CD4-positive, alpha-beta memory T cell (primary cell): Measurements from ENCODE around the gene KIF1C. TPM values are rescaled to one million over a fixed set of nuclear protein-coding genes. Genes with fewer than 3 reads are reported as not detected.

Experiments
- CTCF ChIA-PET: fragments of 350-600 bp; sonication (Branson Sonifier 250); formaldehyde crosslinking; loops from one replicate; lab custom pipeline; 2021; ENCODE audit warnings: inconsistent platforms; ENCODE audit not compliant: partially characterized antibody; lab: Charles Lee
- POLR2A ChIA-PET: fragments of 350-600 bp; sonication (Branson Sonifier 250); formaldehyde crosslinking; loops from one replicate; lab custom pipeline; 2021; ENCODE audit not compliant: partially characterized antibody; lab: Charles Lee
- DNase-seq, 5 donors: peaks; one replicate each; pipeline versions ENCODE4 v3.0.0 to v3.0.0-alpha.2; 2020 to 2022; ENCODE audit warnings: mixed read lengths in 1 of 5
- H3K27ac ChIP-seq: one replicate; pipeline ENCODE4 v1.7.0; 2013; ENCODE audit warnings: low read depth, low read length
- H3K27me3 ChIP-seq: 2 replicates; pipeline ENCODE4 v1.7.0; 2013; ENCODE audit warnings: mild to moderate bottlenecking, low read length, moderate library complexity; ENCODE audit not compliant: insufficient read depth
- H3K36me3 ChIP-seq: 2 replicates; pipeline ENCODE4 v1.7.0; 2013; ENCODE audit warnings: mild to moderate bottlenecking, low read length, moderate library complexity; ENCODE audit not compliant: insufficient read depth
- H3K4me1 ChIP-seq: 2 replicates; pipeline ENCODE4 v1.7.0; 2013; ENCODE audit warnings: mild to moderate bottlenecking, low read length, moderate library complexity; ENCODE audit not compliant: insufficient read depth
- H3K4me3 ChIP-seq, 2 donors: one replicate each; pipeline ENCODE4 v1.7.0; 2013; ENCODE audit warnings: low read length in 2 of 2, mild to moderate bottlenecking in 1 of 2
- H3K9me3 ChIP-seq, 2 donors: one replicate each; pipeline ENCODE4 v1.7.0; 2013; ENCODE audit warnings: low read length in 2 of 2, control low read depth in 1 of 2; ENCODE audit not compliant: control insufficient read depth in 1 of 2
- H3K27ac Mint-ChIP-seq, 7 donors: one replicate each; pipeline ENCODE4 v1.8.0; 2020 to 2021; ENCODE audit warnings: mixed read lengths in 7 of 7, mild to moderate bottlenecking in 6 of 7, inconsistent platforms in 3 of 7, moderate library complexity in 3 of 7
- H3K27me3 Mint-ChIP-seq, 2 donors: one replicate each; pipeline ENCODE4 v1.8.0; 2020 to 2021; ENCODE audit warnings: mixed read lengths in 2 of 2
- H3K36me3 Mint-ChIP-seq, 2 donors: one replicate each; pipeline ENCODE4 v1.8.0; 2020 to 2021; ENCODE audit warnings: mixed read lengths in 2 of 2, inconsistent platforms in 1 of 2, mild to moderate bottlenecking in 1 of 2
- H3K4me1 Mint-ChIP-seq, 4 donors: one replicate each; pipeline ENCODE4 v1.8.0; 2020 to 2021; ENCODE audit warnings: mixed read lengths in 4 of 4, mild to moderate bottlenecking in 1 of 4
- H3K4me3 Mint-ChIP-seq, 8 donors: one replicate each; pipeline ENCODE4 v1.8.0; 2020 to 2021; ENCODE audit warnings: mixed read lengths in 8 of 8, mild to moderate bottlenecking in 7 of 8, moderate library complexity in 6 of 8, inconsistent platforms in 3 of 8
- H3K9me3 Mint-ChIP-seq, 8 donors: one replicate each; pipeline ENCODE4 v1.8.0; 2020 to 2021; ENCODE audit warnings: mixed read lengths in 8 of 8, mild to moderate bottlenecking in 5 of 8, inconsistent platforms in 3 of 8, moderate library complexity in 1 of 8
- intact Hi-C: fragments of 100-400 bp; cut with micrococcal nuclease; formaldehyde crosslinking; loops from one replicate; pipeline ENCODE4 v1.15.1; 2023
- polyA plus RNA-seq, 2 donors: library from polyadenylated mRNA; unstranded; fragments of 300-500 nt; fragmentation: Illumina TruSeq; gene quantifications; one replicate each; pipeline ENCODE4 v1.2.3, GENCODE V29; 2021
- total RNA-seq, 2 experiments: library from RNA; stranded (reverse); gene quantifications; one replicate each; pipeline ENCODE4 v1.2.3, GENCODE V29; 2021

KIF1C gene
- total and polyA plus RNA-seq, 4 experiments from 2014 or later: 1.8 to 36.9 (median 20.3) TPM

DNA sequence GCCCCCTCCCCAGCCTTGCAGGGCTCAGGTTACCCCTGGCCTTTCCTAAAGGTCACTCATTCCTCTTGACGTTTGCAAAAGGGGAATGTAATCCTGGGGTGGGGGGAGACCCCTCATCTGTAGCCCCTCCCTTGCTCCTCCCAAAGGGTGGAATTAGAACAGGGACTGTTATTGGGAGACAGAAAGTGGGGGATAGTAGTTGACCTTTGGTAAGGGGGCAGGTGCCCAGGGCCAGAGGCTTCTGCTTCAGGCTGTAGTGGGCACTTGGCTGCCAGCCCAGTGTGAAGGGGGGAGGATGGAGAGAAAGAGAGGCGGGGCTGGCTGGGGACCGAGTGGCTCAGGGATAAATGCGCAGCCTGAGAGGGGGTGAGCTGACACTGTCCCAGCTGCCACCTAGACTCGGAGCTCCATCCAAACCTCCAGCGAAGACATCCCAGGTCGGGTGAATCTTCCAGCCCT is 47.0 kb upstream of the KIF1C start, which contains the start of gene ENO3:
Gene ENO3 (plus strand): TSS at position 374 of the 459 bp plus-strand sequence. CDS start 711 bp downstream, outside the sequence.
- Histone ChIP-seq H3K27me3 (no peaks in the 10 kb centered on the region), H3K27ac (peak within 1 kb of the TSS; percentile 94), H3K36me3 (peaks cover 15% of the 10 kb centered on the region), H3K4me1 (peaks cover 24% of the 10 kb centered on the region), H3K4me3 (peak within 1 kb of the TSS in 1 of 2 donors; percentile 94), H3K9me3 (no peaks in the 10 kb centered on the region)
- H3K4me1 Mint-ChIP-seq: peaks cover 7 to 48% (median 22%) of the 10 kb centered on the region in 4 donors
- CTCF ChIA-PET: interaction anchor here (1.0 to 3.1 kb wide), 5 partner anchors 10 to 41 kb away, joined by 3 to 11 read pairs (median 8); partner anchors contain the start of genes RNF167 and SPAG7
- H3K36me3 Mint-ChIP-seq: peaks cover 15 to 22% of the 10 kb centered on the region in 2 donors
- DNase-seq: no peak
- H3K9me3 Mint-ChIP-seq: peaks cover 0 to 2% (median 0%) of the 10 kb centered on the region in 8 donors
- POLR2A ChIA-PET: interaction anchor here (0.9 to 25.3 kb wide), 6 partner anchors 11 to 807 kb away, joined by 4 to 973 read pairs (median 6); partner anchors contain the start of genes CAMTA2, CYB5D2, INCA1 and KIF1C
- peak within 1 kb of the TSS; percentile 84 to 93 (median 91) for H3K27ac Mint-ChIP-seq
- intact Hi-C loops: no loop called here
- peak within 1 kb of the TSS; percentile 80 to 87 (median 83) for H3K4me3 Mint-ChIP-seq
- H3K27me3 Mint-ChIP-seq: no peaks in the 10 kb centered on the region

DNA sequence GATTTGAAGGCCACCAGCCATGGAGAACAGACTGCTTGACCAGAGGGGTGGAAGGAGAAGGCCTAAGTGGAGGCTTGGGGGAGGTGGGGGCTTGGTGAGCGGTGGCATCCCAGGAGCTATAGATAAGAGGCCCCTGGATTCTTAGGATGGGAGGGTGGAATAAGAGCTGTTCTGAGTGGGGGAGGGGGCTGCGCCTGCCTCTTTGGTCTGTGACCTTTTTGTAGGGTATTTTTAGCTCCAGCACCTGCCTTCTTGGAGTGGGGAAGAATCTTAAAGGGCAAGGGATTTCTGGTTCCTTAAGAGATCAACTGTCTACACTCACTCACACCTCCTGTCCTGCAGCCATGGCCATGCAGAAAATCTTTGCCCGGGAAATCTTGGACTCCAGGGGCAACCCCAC is 46.3 kb upstream of the KIF1C start:
- H3K9me3 Mint-ChIP-seq: peaks cover 0 to 2% (median 0%) of the 10 kb centered on the region in 8 donors
- Histone ChIP-seq H3K27ac (no peak overlapping the region), H3K27me3 (no peaks in the 10 kb centered on the region), H3K36me3 (peaks cover 10% of the 10 kb centered on the region), H3K9me3 (no peaks in the 10 kb centered on the region), H3K4me3 (no peak overlapping the region), H3K4me1 (peaks cover 17% of the 10 kb centered on the region)
- H3K4me1 Mint-ChIP-seq: peaks cover 6 to 45% (median 20%) of the 10 kb centered on the region in 4 donors
- peak overlapping the region in 7 of 8 donors; percentile 3 to 84 (median 20) for H3K4me3 Mint-ChIP-seq
- intact Hi-C loops: no loop called here
- CTCF ChIA-PET: interaction anchor here (0.6 to 3.1 kb wide), 6 partner anchors 11 to 84 kb away, joined by 3 to 11 read pairs (median 6); partner anchors contain the start of genes RNF167 and SPAG7
- H3K27ac Mint-ChIP-seq: peak overlapping the region in 4 of 7 donors; percentile 37 to 92 (median 56)
- DNase-seq: no peak
- H3K36me3 Mint-ChIP-seq: peaks cover 9 to 16% of the 10 kb centered on the region in 2 donors
- POLR2A ChIA-PET: interaction anchor here (8.0 to 25.3 kb wide), 2 partner anchors 12 to 17 kb away, joined by 215 to 973 read pairs; partner anchors contain the start of genes RNF167, SLC25A11 and SPAG7
- H3K27me3 Mint-ChIP-seq: no peaks in the 10 kb centered on the region

DNA sequence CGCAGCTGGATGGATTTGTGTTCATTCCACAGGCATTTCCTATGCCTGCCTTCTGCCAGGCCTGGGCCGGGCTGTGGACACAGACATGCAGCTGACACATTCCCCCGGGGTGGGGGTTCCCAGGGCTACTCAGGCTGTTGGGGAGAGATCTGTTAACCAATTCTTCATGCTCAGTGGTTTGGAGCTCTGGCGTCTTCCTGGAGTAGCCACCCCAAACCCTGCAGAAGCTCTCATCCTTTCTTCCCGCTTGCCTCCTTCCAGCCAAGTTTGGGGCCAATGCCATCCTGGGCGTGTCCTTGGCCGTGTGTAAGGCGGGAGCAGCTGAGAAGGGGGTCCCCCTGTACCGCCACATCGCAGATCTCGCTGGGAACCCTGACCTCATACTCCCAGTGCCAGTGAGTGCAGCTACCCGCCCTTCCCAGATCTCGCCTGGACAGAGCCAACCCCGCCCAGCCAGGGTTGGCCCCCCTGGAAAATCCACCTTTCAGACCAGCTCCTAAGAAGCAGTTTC is 44.2 kb upstream of the KIF1C start:
- Mint-ChIP-seq H3K4me1 (peaks cover 6 to 36% (median 20%) of the 10 kb centered on the region in 4 donors), H3K36me3 (peaks cover 0 to 8% of the 10 kb centered on the region in 2 donors), H3K27ac (peak overlapping the region in 2 of 7 donors; percentile 29 to 61), H3K27me3 (no peaks in the 10 kb centered on the region), H3K4me3 (no peak overlapping the region), H3K9me3 (peaks cover 0 to 2% (median 0%) of the 10 kb centered on the region in 8 donors)
- Histone ChIP-seq H3K36me3 (no peaks in the 10 kb centered on the region), H3K27ac (no peak overlapping the region), H3K4me3 (no peak overlapping the region), H3K27me3 (no peaks in the 10 kb centered on the region), H3K4me1 (peaks cover 13% of the 10 kb centered on the region), H3K9me3 (no peaks in the 10 kb centered on the region)
- intact Hi-C loops: no loop called here
- no peak for DNase-seq
- POLR2A ChIA-PET: interaction anchor here (0.8 to 25.3 kb wide), 5 partner anchors 9 to 44 kb away, joined by 3 to 973 read pairs (median 7); partner anchors contain the start of genes CAMTA2, RNF167, SLC25A11 and SPAG7
- CTCF ChIA-PET: interaction anchor here (0.6 to 5.1 kb wide), 2 partner anchors 44 to 52 kb away, joined by 3 to 33 read pairs; no protein-coding TSS in a partner anchor

DNA sequence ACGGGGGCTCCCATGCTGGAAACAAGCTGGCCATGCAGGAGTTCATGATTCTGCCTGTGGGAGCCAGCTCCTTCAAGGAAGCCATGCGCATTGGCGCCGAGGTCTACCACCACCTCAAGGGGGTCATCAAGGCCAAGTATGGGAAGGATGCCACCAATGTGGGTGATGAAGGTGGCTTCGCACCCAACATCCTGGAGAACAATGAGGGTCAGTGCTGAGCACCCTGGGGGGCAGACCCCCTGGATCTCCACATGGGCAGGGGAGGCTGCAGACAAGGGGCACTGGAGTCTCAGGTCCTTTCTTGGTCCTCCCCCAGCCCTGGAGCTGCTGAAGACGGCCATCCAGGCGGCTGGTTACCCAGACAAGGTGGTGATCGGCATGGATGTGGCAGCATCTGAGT is 42.7 kb upstream of the KIF1C start:
- no peak for DNase-seq
- H3K4me1 Mint-ChIP-seq: peaks cover 6 to 32% (median 17%) of the 10 kb centered on the region in 4 donors
- no peak overlapping the region for H3K27ac Mint-ChIP-seq
- Histone ChIP-seq H3K27ac (no peak overlapping the region), H3K36me3 (peaks cover 10% of the 10 kb centered on the region), H3K4me3 (no peak overlapping the region), H3K27me3 (no peaks in the 10 kb centered on the region), H3K9me3 (no peaks in the 10 kb centered on the region), H3K4me1 (peaks cover 13% of the 10 kb centered on the region)
- CTCF ChIA-PET: interaction anchor here (0.6 to 5.1 kb wide), 5 partner anchors 12 to 697 kb away, joined by 3 to 33 read pairs (median 5); partner anchors contain the start of genes RNF167, SLC25A11 and SPAG7
- peaks cover 2 to 8% of the 10 kb centered on the region in 2 donors for H3K36me3 Mint-ChIP-seq
- no peak overlapping the region for H3K4me3 Mint-ChIP-seq
- intact Hi-C loops: no loop called here
- H3K9me3 Mint-ChIP-seq: no peaks in the 10 kb centered on the region
- POLR2A ChIA-PET: interaction anchor here (1.2 to 27.9 kb wide), 3 partner anchors 9 to 46 kb away, joined by 3 to 973 read pairs (median 973); partner anchors contain the start of genes ENO3, PFN1, RNF167 and SLC25A11
- no peaks in the 10 kb centered on the region for H3K27me3 Mint-ChIP-seq

DNA sequence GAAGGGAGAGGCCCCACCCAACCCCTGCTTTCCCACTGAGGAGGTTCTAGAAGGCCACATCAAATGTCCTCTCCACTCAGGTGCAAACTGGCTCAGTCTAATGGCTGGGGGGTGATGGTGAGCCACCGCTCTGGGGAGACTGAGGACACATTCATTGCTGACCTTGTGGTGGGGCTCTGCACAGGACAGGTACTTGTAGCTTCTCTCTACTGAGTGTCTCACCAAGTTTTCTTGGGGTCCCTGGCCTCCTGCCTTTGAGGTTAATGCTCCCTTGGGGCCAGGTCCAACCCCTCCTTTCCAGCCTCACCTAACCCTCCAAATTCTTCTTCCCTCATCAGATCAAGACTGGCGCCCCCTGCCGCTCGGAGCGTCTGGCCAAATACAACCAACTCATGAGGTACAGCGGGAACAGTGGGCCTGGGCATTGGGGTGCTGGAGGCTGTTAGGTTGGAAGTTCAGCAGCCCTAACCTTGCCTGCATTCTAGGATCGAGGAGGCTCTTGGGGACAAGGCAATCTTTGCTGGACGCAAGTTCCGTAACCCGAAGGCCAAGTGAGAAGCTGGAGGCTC is 41.2 kb upstream of the KIF1C start:
- Histone ChIP-seq H3K4me3 (no peak overlapping the region), H3K4me1 (no peaks in the 10 kb centered on the region), H3K27me3 (no peaks in the 10 kb centered on the region), H3K36me3 (peaks cover 16% of the 10 kb centered on the region), H3K27ac (no peak overlapping the region), H3K9me3 (no peaks in the 10 kb centered on the region)
- peaks cover 10 to 16% of the 10 kb centered on the region in 2 donors for H3K36me3 Mint-ChIP-seq
- POLR2A ChIA-PET: interaction anchor here (0.9 to 27.9 kb wide), 3 partner anchors 11 to 50 kb away, joined by 3 to 973 read pairs (median 973); partner anchors contain the start of genes ENO3, PFN1, RNF167 and SLC25A11
- H3K27me3 Mint-ChIP-seq: no peaks in the 10 kb centered on the region
- H3K27ac Mint-ChIP-seq: peak overlapping the region in 1 of 7 donors; percentile 50
- CTCF ChIA-PET: interaction anchor here (0.8 to 5.1 kb wide), 5 partner anchors 11 to 53 kb away, joined by 3 to 33 read pairs (median 4); partner anchors contain the start of gene SPAG7
- peak in 2 of 5 donors; percentile 29 to 35 for DNase-seq
- no peaks in the 10 kb centered on the region for H3K9me3 Mint-ChIP-seq
- no peak overlapping the region for H3K4me3 Mint-ChIP-seq
- H3K4me1 Mint-ChIP-seq: peaks cover 4 to 17% (median 10%) of the 10 kb centered on the region in 4 donors
- intact Hi-C loops: loop anchor here (1.0 kb wide), 1 partner anchor 47 kb away; no protein-coding TSS in a partner anchor

DNA sequence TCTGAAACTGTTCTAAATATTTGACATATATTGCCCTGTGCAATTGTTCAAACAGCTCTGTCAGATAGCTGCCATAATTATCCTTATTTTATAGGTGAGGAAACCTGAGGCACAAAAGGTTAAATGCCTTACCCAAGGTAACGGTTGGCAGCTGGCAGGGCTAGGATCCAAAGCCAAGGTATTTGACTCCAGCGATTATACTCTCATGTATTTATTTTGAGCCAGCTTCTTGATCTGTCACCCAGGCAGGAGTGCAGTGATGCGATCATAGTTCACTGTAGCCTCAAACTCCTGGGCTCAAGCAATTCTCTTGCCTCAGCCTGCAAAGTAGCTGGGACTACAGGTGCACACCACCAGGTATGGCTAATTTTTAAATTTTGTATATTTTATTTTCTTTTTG is 39.6 kb upstream of the KIF1C start:
- no peaks in the 10 kb centered on the region for H3K27me3 ChIP-seq

More for the DNA sequence above, 39.6 kb upstream of the KIF1C start:
- Mint-ChIP-seq H3K36me3 (peaks cover 10 to 17% of the 10 kb centered on the region in 2 donors), H3K27me3 (no peaks in the 10 kb centered on the region), H3K9me3 (no peaks in the 10 kb centered on the region), H3K4me3 (no peak overlapping the region), H3K4me1 (peaks cover 4 to 14% (median 10%) of the 10 kb centered on the region in 4 donors), H3K27ac (no peak overlapping the region)
- intact Hi-C loops: no loop called here
- DNase-seq: no peak
- ChIA-PET CTCF (interaction anchor here (1.2 to 5.1 kb wide), 5 partner anchors 9 to 55 kb away, joined by 3 to 33 read pairs (median 5); partner anchors contain the start of genes RNF167, SLC25A11 and SPAG7), POLR2A (interaction anchor here (25.3 to 27.9 kb wide), 2 partner anchors 10 to 12 kb away, joined by 973 read pairs; partner anchors contain the start of genes ENO3, PFN1, RNF167 and SLC25A11)
- Histone ChIP-seq H3K36me3 (peaks cover 16% of the 10 kb centered on the region), H3K27ac (no peak overlapping the region), H3K4me1 (no peaks in the 10 kb centered on the region), H3K4me3 (no peak overlapping the region), H3K9me3 (no peaks in the 10 kb centered on the region)
